Left ventricle myocardium superior (tissue), 1 donor: ENCODE results near the gene BASP1. TPM values are rescaled to one million over a fixed set of nuclear protein-coding genes. Genes with fewer than 3 reads are reported as not detected.
"Not testable (repeated sequence)": the region's sequence is repeated elsewhere in the genome, so short reads cannot be mapped to it uniquely, and the experiment has no call there.

Experiments used
- ATAC-seq: fragments of 200-7000 bp; cut with Tn5 transposase; one replicate; pipeline ENCODE4 v1.9.1; 2020; ENCODE audit warnings: mild to moderate bottlenecking, moderate library complexity
- DNase-seq: peaks from one replicate; pipeline ENCODE4 v3.0.0-alpha.2; 2020
- intact Hi-C: fragments of 100-400 bp; cut with micrococcal nuclease; formaldehyde crosslinking; loops from one replicate; pipeline ENCODE4 v1.11.0; 2022
- total RNA-seq: library from RNA; stranded (reverse); fragmentation: NEBNext Ultra II Directional; extraction: Animal tissue kit (Norgen Biotek cat#: 25700); gene quantifications from one replicate; pipeline ENCODE4 v1.2.1, GENCODE V29; 2021
- donor health status: DM: no; HTN: yes; CAD: no; lungs with severe emphysema.

BASP1 gene
- total RNA-seq, 1 donor from 2014 or later, result 2.0 TPM

DNA sequence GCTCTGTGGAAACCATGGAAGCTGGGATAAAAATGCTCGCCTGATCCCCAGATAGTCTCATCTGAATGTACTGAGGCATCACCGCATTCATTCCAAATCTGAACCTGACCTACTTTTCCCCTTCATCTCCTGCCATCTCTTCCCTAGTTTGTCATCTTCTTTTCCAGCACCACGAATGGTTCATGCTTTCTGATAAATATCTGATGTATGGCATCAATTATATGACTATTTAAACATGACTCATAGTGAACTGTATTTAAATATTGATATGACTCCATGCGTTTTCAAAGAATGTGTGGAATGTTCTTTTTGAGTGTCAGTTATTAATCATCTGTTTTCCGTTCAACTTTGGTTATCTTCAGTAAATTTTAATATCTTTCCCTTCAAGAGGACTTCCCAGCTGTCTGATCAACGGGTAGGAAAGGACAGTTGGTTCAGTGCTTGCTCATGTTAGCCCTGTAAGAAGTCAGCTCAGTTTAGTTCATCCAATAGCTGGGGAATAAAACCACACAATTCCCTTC is 21.1 kb downstream of the BASP1 start:
- intact Hi-C loops, result no loop called here
- ATAC-seq (no peak), DNase-seq (no peak)

DNA sequence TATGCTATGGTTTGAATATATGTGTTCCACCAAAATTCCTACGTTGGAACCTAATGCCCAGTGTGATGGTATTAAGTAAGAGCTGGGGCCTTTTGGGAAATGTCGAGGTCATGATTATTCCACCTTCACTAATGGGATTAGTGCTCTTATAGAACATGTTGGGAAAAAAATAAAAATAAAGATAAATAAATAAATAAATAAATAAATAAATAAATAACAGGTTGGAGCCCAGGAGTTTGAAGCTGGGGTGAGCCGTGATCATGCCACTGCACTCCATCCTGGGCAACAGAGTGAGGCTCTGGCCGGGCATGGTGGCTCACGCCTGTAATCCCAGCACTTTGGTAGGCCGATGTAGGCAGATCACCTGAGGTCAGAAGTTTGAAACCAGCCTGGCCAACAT is 22.5 kb downstream of the BASP1 start:
- intact Hi-C loops, result no loop called here
- ATAC-seq (no peak), DNase-seq (no peak)

- ATAC-seq, result no peak
- no peak for DNase-seq
- intact Hi-C loops, result no loop called here
Measured at GRCh38 chr5:17240487-17240886, 23.1 kb downstream of the BASP1 start.

DNA sequence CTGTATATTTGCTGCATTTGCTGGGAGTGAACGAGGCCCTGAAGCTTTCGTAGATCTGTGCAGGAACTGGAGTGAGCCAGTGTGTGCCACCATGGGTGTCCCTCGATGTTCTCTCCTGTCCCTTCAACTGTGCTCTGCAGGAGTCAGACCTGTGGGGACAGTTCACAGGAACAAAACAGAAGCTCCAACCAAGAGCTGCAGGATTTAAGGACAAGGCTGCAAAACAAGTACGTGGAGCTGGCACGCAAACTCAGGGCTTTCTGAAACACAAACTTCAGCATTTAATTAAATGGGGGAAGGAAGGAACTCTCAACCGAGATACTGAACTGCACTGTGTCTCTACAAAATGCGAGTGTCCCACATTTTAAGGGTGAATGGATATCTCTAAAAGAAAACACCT is 24.2 kb downstream of the BASP1 start:
- ATAC-seq (no peak), DNase-seq (no peak)
- intact Hi-C loops, result no loop called here

DNA sequence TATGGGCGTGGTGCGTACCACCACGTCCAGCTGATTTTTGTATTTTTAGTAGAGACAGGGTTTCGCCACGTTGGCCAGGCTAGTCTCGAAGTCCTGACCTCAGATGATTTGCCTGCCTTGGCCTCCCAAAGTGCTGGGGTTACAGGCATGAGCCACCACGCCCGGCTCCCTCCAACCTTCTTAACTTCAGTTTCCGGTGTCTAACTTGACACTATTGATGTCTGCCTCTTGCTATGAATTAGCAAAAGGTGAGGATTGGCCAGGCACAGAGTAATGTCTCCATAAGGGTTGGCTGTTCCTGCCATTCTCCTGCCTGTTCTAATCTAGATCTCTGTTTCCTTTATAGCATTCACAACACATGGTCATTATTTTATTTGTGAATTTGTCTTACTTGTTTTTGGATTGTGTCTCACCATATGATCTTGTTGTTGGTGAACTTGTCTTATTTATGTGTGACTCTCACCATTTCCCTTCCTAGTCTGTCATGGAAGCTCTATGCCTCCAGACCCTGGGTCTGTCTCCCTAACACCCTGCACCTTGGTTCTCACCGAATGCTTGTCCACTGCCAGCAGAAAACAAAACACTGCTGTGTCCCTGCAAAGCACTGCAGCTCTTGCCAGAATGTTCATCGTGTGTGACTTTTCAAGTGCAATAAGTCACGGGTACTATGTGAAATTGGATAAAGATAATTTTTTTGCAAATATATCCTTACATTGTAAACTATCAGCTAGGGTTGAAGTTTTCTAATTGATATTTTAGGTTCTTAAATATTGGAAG is 26.0 kb downstream of the BASP1 start:
- intact Hi-C loops, result no loop called here
- DNase-seq (no peak), ATAC-seq (no peak)

- ATAC-seq (peak; percentile 89), DNase-seq (no peak)
- intact Hi-C loops, result no loop called here
Measured at GRCh38 chr5:17249029-17249634, 31.7 kb downstream of the BASP1 start.

DNA sequence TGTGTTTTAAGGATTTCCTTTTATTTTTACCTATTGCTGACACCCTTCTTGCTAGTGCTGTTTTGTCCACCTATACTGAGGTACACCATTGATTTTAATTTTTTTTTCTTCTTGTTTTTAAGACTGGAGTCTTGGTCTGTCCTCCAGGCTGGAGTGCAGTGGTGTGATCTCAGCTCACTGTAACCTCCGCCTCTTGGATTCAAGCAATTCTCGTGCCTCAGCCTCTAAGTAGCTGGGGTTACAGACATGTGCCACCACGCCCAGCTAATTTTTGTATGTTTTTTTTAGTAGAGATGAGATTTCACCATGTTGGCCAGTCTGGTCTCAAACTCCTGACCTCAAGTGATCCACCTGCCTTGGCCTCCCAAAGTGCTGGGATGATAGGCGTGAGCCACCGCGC is 32.4 kb downstream of the BASP1 start:
- ATAC-seq, DNase-seq, intact Hi-C loops: not testable (repeated sequence)

- DNase-seq (no peak), ATAC-seq (no peak)
- intact Hi-C loops, result no loop called here
Measured at GRCh38 chr5:17252543-17252942, 35.1 kb downstream of the BASP1 start.

DNA sequence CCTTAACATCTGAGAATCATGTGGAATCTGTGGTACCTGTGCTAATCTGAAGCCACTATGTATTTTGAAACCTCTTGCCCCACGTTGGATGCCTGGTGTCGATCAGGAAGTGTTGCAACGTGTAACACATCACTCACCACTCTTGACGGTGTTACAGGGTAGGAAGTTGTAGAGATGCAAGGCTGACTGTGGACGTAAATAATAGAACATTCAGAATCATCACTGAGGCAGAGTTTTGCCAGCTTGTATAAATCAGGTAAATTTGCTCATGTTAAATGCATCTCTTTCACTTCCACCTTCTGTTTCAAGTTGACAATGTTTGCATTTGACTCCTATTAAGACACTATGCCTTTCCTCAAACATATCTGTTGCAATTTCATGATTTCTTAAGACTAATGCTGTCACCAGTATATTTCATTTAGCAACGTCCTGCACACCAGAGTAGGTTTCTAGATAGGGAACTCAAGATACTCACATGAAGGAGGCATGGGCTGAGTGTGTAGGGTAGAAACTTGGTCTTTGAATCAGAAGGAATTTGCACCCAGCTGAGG is 38.1 kb downstream of the BASP1 start:
- no peak for ATAC-seq
- no peak for DNase-seq
- intact Hi-C loops, result no loop called here

DNA sequence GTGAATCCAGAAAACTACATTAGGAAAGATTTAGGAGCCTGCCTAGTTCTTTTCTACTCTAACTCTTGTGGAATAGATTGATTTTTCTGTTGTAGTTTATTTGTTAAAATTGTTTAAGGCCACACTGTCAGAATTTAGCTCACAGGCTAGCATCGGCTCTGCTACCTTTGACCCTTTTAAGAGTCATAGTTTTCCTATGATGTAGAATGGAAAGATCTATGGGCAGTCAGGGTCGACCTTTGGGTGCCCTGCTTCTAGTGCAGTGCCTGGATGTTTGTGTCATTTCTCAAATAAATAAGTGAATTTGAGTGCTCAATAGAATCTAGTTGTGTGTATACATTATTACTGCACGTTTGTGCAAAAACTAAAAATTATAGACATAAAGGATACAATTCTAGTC is 38.7 kb downstream of the BASP1 start:
- intact Hi-C loops, result no loop called here

GRCh38 chr5:17256839-17257238 is 39.4 kb downstream of the BASP1 start:
- ATAC-seq (no peak), DNase-seq (no peak)
- intact Hi-C loops, result no loop called here

More for the DNA sequence above, 38.7 kb downstream of the BASP1 start:
- no peak for DNase-seq
- ATAC-seq, result no peak

- DNase-seq (no peak), ATAC-seq (no peak)
- intact Hi-C loops, result no loop called here
Measured at GRCh38 chr5:17257705-17258273, 40.4 kb downstream of the BASP1 start.

GRCh38 chr5:17258431-17258830 is 41.0 kb downstream of the BASP1 start:
- ATAC-seq (no peak), DNase-seq (no peak)
- intact Hi-C loops, result no loop called here

DNA sequence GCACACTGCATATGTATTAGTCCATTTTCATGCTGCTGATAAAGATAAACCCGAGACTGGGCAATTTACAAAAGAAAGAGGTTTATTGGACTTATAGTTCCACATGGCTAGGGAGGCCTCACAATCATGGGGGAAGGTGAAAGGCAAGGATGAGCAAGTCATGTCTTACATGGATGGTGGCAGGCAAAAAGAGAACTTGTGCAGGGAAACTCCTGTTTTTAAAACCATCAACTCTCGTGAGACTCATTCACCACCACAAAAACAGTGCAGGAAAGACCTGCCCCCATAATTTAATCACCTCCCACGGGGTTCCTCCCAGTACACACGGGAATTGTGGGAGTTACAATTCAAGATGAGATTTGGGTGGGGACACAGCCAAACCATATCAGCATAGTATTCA is 41.6 kb downstream of the BASP1 start:
- ATAC-seq, DNase-seq, intact Hi-C loops: not testable (repeated sequence)

GRCh38 chr5:17259630-17260257 is 42.3 kb downstream of the BASP1 start:
- DNase-seq (no peak), ATAC-seq (no peak)
- intact Hi-C loops, result no loop called here

DNA sequence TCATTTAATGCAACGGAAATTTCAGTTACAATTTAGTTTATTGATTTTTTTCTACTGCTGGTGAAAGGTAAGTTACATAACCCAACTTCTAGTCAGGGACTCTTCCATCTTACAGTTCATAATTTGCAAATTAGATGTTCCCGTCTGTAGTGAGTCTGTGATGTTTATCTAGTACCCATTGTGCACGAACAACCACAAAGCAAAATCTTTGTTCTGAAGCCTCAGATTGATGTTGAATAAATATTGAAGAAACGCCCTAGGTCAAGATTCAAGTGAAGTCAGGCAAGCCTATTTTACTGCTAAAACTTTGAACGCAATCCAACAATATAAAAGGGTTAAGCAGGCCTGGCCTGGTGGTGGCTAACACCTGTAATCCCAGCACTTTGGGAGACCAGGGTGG is 43.1 kb downstream of the BASP1 start:
- intact Hi-C loops, result no loop called here
- ATAC-seq, result no peak
- no peak for DNase-seq

DNA sequence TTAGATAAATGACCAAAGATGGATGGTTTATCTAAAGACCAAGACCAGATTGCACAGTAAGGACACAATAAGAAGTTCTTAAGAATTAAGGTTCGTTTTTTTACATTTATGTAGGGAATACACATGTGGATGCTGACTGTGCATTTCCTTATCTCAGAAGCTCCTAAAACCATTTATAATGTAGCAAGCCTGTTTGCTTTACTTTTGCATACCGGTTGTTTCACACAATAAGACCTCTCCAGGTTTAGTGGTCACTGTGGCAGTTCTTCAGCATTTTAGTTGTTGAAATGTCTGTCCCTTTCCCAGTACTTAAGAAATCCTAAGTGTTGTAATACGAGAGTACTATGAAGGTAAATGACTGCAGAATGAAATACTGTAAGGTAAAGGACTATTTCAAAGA is 43.6 kb downstream of the BASP1 start:
- ATAC-seq (no peak), DNase-seq (no peak)
- intact Hi-C loops, result no loop called here

- no peak for ATAC-seq
Measured at GRCh38 chr5:17265041-17265440, 47.6 kb downstream of the BASP1 start.

DNA sequence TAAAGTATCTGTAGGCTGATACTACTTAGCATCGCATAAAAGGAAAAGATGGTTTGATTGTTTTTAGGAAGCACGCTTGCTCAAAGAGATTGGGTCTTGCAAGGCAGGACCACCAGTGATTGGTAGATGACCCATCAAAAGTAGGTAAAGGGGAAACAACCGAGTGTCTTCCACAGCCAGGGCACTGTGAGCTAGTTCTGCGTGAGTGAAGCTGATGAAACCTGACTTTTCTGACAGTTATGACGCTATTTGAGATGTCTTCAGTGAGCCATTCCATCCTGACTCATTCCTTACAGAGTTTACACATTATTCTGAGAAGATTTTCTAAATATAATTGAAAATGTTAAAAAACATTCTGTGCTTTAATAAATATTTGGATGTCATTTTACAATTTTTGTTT is 49.7 kb downstream of the BASP1 start:
- ATAC-seq (no peak), DNase-seq (no peak)
- intact Hi-C loops, result no loop called here

More at GRCh38 chr5:17265041-17265440, 47.6 kb downstream of the BASP1 start:
- no peak for DNase-seq
- intact Hi-C loops, result no loop called here

- DNase-seq (no peak), ATAC-seq (no peak)
- intact Hi-C loops, result no loop called here
Measured at GRCh38 chr5:17269201-17269600, 51.8 kb downstream of the BASP1 start.
